HG02763 (cell line): ENCODE data around the gene COL18A1.

Experiments
- ATAC-seq: cut with Tn5 transposase; IDR thresholded peaks from one replicate; pipeline ENCODE4 v1.9.1; 2021; ENCODE audit warnings: mild to moderate bottlenecking, moderate library complexity; ENCODE audit not compliant: unreplicated experiment

Gene COL18A1

DNA sequence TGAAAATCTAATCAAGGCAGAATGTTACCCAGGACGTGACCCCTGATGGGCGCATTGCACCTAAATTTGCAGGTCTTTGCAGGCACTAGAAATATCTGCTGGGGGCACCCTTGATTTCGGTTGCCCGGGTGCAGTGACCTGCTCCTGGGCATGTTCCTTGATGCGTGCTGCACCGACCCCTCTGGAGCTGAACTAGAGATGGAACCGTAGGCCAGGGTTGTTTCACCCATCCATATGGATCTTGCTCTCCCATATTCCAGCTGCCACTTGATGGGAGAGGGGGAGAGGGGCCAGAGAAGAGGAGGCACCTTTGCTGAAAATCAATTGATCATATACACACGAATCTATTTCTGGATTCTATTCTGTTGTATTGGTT is 8.4 kb upstream of the COL18A1 start:
- no peak for ATAC-seq

DNA sequence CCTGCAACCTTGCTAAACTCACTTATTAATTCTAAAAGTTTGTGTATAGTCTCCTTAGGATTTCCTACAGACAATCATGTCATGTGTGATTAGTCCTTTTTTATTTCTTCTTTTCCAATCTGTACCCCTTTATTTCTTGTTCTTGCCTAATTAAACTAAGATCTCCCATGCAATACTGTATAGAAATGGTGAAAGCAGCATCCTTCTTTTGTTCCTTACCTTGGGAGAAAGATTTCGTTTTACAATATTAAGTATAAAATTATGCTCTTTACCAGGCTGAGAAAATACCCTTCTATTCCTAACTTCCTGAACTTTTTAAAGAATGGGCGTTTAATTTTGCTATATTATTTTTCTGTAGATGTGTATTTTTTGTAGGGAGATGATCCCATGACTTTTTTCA is 7.6 kb upstream of the COL18A1 start:
- no peak for ATAC-seq

DNA sequence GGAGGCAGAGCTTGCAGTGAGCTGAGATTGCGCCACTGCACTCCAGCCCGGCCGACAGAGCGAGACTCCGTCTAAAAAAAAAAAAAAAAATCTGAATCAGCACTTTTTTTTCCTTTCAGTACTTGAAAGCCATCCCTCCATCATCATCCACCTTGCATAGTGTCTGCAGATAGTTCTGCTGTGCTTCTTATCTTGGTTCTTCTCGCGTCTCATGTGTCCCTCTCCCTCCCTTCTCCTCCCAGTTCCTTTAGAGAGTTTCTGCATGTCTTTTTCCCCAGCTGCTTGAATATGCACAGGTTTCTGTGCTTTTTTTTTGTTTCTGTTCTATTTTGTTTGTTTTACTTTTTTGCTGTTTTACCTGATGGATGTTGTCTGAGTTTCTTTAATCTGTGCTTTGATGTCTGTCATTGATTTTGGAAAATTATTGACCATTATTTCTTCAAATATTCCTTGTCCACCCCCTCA is 3.9 kb upstream of the COL18A1 start:
- ATAC-seq: no peak

DNA sequence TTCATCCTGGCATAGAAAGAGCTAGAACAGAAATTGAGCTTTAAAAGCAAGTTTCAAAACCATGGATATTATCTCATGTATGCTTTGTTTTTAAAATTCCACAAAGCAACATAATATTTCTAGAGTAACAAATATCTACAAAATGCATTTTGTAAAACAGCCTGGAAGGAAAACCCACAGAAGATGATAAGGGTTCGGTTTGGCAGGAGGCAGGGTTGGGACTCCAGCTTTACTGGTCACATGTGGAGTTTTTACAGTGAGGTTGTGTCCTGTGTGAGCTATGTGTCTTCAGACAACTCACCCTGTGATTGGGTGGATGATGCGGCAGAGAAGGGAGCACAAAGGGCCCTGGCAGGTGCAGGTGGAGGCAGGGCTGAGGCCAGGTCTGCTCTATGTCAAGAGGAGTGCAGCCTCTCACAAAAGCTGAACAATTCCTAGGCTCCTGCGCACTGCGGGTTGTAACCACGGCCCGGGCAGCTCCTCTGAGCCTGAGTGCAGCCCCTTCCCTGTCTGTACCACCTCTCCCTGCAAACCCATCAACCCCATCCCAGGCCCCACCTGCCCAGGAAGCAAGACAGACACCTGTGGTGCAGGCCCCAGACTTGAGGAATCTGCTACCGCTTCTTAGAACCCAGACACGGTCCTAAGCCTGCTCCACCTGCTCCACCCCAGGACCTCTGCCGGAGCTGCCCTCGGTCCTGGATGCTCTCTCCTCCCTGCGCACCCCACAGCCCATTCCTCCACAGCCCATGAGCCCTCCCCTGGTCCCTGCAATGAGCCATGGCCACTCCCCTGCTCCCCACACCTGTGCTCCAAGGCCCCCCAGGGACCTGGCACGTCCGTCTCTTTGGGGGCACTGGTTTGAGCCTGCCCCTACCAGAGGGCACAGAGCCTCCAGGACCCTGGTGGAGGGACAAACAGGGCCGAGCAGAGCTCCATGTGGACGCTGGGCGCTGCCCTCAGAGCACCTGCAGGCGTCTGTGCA is 2.8 kb upstream of the COL18A1 start:
- ATAC-seq: no peak

DNA sequence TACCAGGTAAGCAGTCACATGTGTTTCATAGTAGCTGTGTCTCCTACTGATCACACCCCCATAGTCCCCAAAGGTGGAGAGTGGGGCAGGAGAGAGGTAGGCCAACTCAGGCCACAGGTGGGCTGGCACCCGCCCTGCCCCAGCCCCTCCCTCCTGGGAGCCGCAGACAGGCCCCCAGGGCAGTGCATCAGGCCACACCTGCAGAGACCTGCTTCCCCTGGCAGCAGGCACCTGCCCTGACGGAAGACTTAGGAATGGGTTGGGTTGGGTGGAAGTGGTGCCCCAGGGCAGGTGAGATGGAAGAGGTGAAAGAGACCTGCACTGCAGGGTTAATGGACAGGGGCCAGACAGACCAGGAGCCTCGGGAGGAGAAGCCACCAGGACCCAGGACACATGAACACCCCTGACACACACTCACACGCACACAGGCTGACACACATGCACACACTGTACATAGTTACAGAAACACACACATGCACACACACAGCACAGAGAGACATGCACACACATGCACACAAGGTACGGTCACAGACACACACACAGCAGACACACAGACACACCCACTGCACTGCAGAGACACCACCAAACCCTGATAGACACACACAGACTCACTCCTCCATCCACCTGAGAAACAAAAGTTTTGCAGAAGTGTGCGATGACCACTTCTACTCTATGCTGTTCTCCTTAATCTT is 1.7 kb upstream of the COL18A1 start:
- ATAC-seq: no peak

GRCh38 chr21:45403825-45404729 is 888 bp upstream of the COL18A1 start:
- ATAC-seq: no peak

- no peak for ATAC-seq
Observed at GRCh38 chr21:45405271-45405818, 380 bp downstream of the COL18A1 start.

GRCh38 chr21:45405819-45406762 is 1.1 kb downstream of the COL18A1 start:
- no peak for ATAC-seq

GRCh38 chr21:45406801-45407628 is 2.0 kb downstream of the COL18A1 start:
- ATAC-seq: no peak

- ATAC-seq: no peak
Observed at GRCh38 chr21:45407629-45408247, 2.8 kb downstream of the COL18A1 start.

DNA sequence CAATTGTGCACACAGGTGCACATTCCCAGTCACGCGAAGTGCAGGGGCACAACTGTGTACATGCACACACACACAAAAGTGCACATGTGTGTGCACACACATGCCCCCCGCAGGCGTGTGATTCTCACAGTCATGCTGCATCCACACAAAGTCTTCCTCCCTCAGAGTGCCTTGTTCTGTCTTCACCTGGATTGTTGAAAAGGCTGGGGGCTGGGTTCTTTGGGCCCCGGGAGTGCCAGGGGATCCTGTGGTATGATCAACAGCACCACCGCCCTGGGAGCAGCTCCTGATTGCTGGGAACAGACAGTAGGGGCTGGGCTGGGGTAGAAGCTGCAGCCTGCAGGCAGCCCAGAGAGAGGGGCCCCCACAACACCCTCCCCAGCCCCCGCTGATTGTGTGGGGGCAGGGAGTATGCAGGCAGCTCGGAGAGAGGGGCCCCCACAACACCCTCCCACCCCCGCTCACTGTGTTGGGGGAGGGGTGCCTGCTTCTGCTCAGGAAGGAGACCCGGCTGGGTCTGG is 3.4 kb downstream of the COL18A1 start:
- ATAC-seq: no peak

GRCh38 chr21:45408801-45409261 is 3.9 kb downstream of the COL18A1 start:
- ATAC-seq: no peak

DNA sequence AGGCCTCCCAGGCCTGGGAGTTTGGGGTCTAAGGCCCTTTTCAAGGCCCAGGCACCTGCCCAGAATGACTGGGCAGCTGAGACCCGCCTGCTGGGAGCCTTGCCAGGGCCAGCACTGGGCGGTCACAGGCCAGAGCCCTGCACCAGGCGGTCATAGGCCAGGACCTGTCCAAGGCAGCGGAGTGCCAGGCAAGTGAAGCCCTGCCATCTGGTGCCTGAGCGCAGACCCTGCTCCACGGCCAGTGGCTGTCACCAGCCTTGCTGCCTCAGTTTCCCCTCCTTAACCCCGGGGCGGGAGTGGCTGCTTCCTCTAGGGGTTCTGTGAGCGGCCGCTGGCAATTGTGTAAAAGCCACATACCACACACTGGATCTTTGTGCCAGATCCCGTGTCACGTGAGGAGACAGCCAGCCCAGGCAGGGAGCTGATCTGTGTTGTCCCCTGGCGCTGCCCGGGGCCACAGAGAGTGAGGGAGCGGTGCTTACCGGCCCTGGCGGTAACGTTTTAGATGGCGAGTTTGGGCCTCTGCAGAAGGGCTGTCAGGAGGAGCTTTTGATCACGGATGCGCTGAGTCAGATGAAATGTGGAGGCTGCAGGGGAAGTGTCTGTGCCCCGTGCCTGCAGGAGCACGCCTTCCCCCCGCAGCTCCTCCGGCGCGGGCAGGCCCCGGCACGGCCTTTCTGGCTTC is 4.6 kb downstream of the COL18A1 start:
- no peak for ATAC-seq

GRCh38 chr21:45410151-45410864 is 5.3 kb downstream of the COL18A1 start:
- no peak for ATAC-seq

GRCh38 chr21:45410865-45411809 is 6.2 kb downstream of the COL18A1 start:
- ATAC-seq: no peak

DNA sequence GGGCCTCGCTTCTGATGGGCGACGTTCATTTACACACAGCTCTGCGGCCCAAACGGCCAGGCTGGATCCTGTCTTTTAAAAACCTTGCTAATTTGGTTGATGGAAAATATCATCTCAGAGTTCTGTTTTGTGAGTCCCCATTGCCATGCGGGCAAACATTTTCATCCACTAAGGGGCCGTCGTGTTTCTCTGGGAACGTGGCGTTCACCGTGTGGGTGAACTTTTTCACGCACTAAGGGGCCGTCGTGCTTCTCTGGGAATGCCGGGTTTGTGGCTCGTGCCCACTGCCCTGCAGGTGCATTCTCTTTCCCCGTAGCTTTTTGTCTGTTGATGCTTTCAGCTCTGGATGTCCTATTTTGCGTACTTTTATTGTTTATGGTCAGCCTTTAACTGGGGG is 6.8 kb downstream of the COL18A1 start:
- no peak for ATAC-seq
